ENCODE measurements around the gene HSPH1. TPM values are rescaled to one million over a fixed set of nuclear protein-coding genes. Genes with fewer than 3 reads are reported as not detected.

Gene HSPH1
- total RNA-seq, 4 donors from 2014 or later = 36.5 to 47.0 (median 42.2) TPM

GRCh38 chr13:31090096-31090495 is 71.6 kb downstream of the HSPH1 start:
- Histone ChIP-seq H3K36me3 (no peaks in the 10 kb centered on the region), H3K27me3 (no peaks in the 10 kb centered on the region), H3K27ac (no peak overlapping the region), H3K4me3 (no peak overlapping the region), H3K9me3 (no peaks in the 10 kb centered on the region), H3K4me1 (peaks cover 0 to 10% (median 0%) of the 10 kb centered on the region in 3 donors)
- TF ChIP-seq EP300 (IDR thresholded peaks at IDR 0.05) (no peak), POLR2A (IDR thresholded peaks at IDR 0.05) (no peak)
- ATAC-seq = no peak
- WGBS, 2 donors (ENCODE audit: low coverage in 1 of 2) = 96% methylated on average over 4 of the region's 5 CpGs; no CpG with 5 or more reads in 1 of the 2 donors

- no peak overlapping the region for H3K27ac ChIP-seq
- no peaks in the 10 kb centered on the region for H3K27me3 ChIP-seq
- 83% methylated on average over 1 of the region's 3 CpGs; no CpG with 5 or more reads in 1 of the 2 donors for WGBS, 2 donors (ENCODE audit: low coverage in 1 of 2)
- no peak for TF ChIP-seq POLR2AphosphoS5 (IDR thresholded peaks at IDR 0.05)
- TF ChIP-seq EP300 (IDR thresholded peaks at IDR 0.05) = no peak
- TF ChIP-seq POLR2A (IDR thresholded peaks at IDR 0.05) = no peak
- no peaks in the 10 kb centered on the region for H3K9me3 ChIP-seq
- H3K4me3 ChIP-seq = no peak overlapping the region
- no peaks in the 10 kb centered on the region for H3K36me3 ChIP-seq
- peaks cover 0 to 10% (median 0%) of the 10 kb centered on the region in 3 donors for H3K4me1 ChIP-seq
- no peak for ATAC-seq
Measured at GRCh38 chr13:31089649-31090048, 72.1 kb downstream of the HSPH1 start.

- no peaks in the 10 kb centered on the region for H3K36me3 ChIP-seq
- no peak for ATAC-seq
- H3K27ac ChIP-seq = no peak overlapping the region
- no peaks in the 10 kb centered on the region for H3K9me3 ChIP-seq
- TF ChIP-seq EP300 (IDR thresholded peaks at IDR 0.05) = no peak
- H3K4me1 ChIP-seq = peaks cover 0 to 10% (median 0%) of the 10 kb centered on the region in 3 donors
- 93 to 97% methylated on average over 4 to 5 of the region's 8 CpGs for WGBS, 2 donors (ENCODE audit: low coverage in 1 of 2)
- H3K4me3 ChIP-seq = no peak overlapping the region
- no peaks in the 10 kb centered on the region for H3K27me3 ChIP-seq
Measured at GRCh38 chr13:31088826-31089420, 72.8 kb downstream of the HSPH1 start.

Other genes starting within 250 kb of the HSPH1 start
- 1 to 10 TPM in 1 of 4 donors, under 1 TPM in 1, not detected in 2; 0.27 to 1.7 TPM for gene TEX26, start 229.2 kb downstream of the HSPH1 start, total RNA-seq
- gene B3GLCT, start 38.1 kb upstream of the HSPH1 start, total RNA-seq = 10 to 100 TPM in 1 of 4 donors, 1 to 10 TPM in 3; 6.2 to 15.2 (median 7.8) TPM

Measured in gastroesophageal sphincter (tissue), 4 donors.